Upper lobe of left lung (tissue), 6 donors: ENCODE results near the gene CHRNA5. TPM values are rescaled to one million over a fixed set of nuclear protein-coding genes. Genes with fewer than 3 reads are reported as not detected.
A peak's percentile ranks its signal among the peaks of the same experiment; 100 is the strongest.
"Not testable (repeated sequence)": the region's sequence is repeated elsewhere in the genome, so short reads cannot be mapped to it uniquely, and the experiment has no call there.

Source experiments
- ATAC-seq, 2 donors: fragments of 200-7000 bp; cut with Tn5 transposase; one replicate each; pipeline ENCODE4 v1.9.1; 2022; ENCODE audit warnings: mild to moderate bottlenecking in 2 of 2, moderate library complexity in 2 of 2; ENCODE audit not compliant: low FRiP score in 2 of 2
- DNase-seq, 2 donors: peaks; one replicate each; pipeline ENCODE4 v3.0.0-alpha.2; 2019 to 2020
- H3K27ac ChIP-seq, 4 donors: fragments of 200-600 bp; sonication (generic); one replicate each; pipeline ENCODE4 v1.5.1; 2016 to 2019
- H3K27me3 ChIP-seq, 4 donors: fragments of 200-600 bp; sonication (generic); one replicate each; pipeline ENCODE4 v1.5.1; 2017 to 2019
- H3K36me3 ChIP-seq, 4 donors: fragments of 200-600 bp; sonication (generic); one replicate each; pipeline ENCODE4 v1.5.1; 2016 to 2019
- H3K4me1 ChIP-seq, 4 donors: fragments of 200-600 bp; sonication (generic); one replicate each; pipeline ENCODE4 v1.5.1; 2018 to 2019
- H3K4me3 ChIP-seq, 4 donors: fragments of 200-600 bp; sonication (generic); one replicate each; pipeline ENCODE4 v1.5.1; 2017 to 2019; ENCODE audit warnings: mild to moderate bottlenecking in 2 of 4, moderate library complexity in 1 of 4
- H3K9me3 ChIP-seq, 4 donors: fragments of 200-600 bp; sonication (generic); one replicate each; pipeline ENCODE4 v1.5.1; 2018 to 2019
- CTCF ChIP-seq, 6 experiments: fragments of 450-650 bp in 4 of 6; fragments of 200-600 bp in 2 of 6; sonication (generic) in 2 of 6; IDR thresholded peaks; one replicate each; pipeline ENCODE4 v1.5.1; 2016 to 2019; ENCODE audit warnings: antibody characterized with exemption in 6 of 6
- EP300 ChIP-seq, 4 donors: sonication (generic); formaldehyde crosslinking; IDR thresholded peaks; one replicate each; pipeline ENCODE4 v1.5.1; 2017; ENCODE audit warnings: antibody characterized with exemption in 4 of 4, control low read depth in 2 of 4
- POLR2A ChIP-seq, 4 donors: fragments of 450-650 bp; IDR thresholded peaks; one replicate each; pipeline ENCODE4 v1.5.1; 2016 to 2017; ENCODE audit warnings: antibody characterized with exemption in 4 of 4, mild to moderate bottlenecking in 2 of 4
- POLR2AphosphoS5 ChIP-seq, 2 donors: sonication (generic); formaldehyde crosslinking; IDR thresholded peaks; one replicate each; pipeline ENCODE4 v1.5.1; 2017; ENCODE audit warnings: antibody characterized with exemption in 2 of 2
- WGBS, 2 donors: methylation state at CpG; one replicate each; pipeline ENCODE4 v1.1.5; 2017 to 2018; 5-methylcytosine and 5-hydroxymethylcytosine counted together
- total RNA-seq, 6 donors: library from RNA; depleted of rRNA in 4 of 6; stranded (reverse); fragments of >200 nt in 4 of 6; gene quantifications; one replicate each; pipeline versions ENCODE4 v1.1.0 to v1.2.1, GENCODE V29; 2016 to 2021
- donor health status: DM: no; HTN: no; CAD: no; lungs with moderate emphysema.
- donor health status: DM: no; HTN: yes; CAD: no; lungs with severe emphysema.

CHRNA5 gene
- total RNA-seq, 6 donors from 2014 or later, result 0.29 to 1.5 (median 0.38) TPM; not detected in 2

- ATAC-seq, result no peak
- TF ChIP-seq CTCF (IDR thresholded peaks at IDR 0.05) (no peak), POLR2A (IDR thresholded peaks at IDR 0.05) (no peak), EP300 (IDR thresholded peaks at IDR 0.05) (no peak), POLR2AphosphoS5 (IDR thresholded peaks at IDR 0.05) (no peak)
- no peak for DNase-seq
Observed at GRCh38 chr15:78536134-78536533, 29.2 kb upstream of the CHRNA5 start.

GRCh38 chr15:78537266-78537905 lies 27.9 kb upstream of the CHRNA5 start:
- ATAC-seq (no peak), DNase-seq (no peak)
- H3K36me3 ChIP-seq, result no peaks in the 10 kb centered on the region
- TF ChIP-seq EP300 (IDR thresholded peaks at IDR 0.05) (no peak), CTCF (IDR thresholded peaks at IDR 0.05) (no peak), POLR2A (IDR thresholded peaks at IDR 0.05) (no peak), POLR2AphosphoS5 (IDR thresholded peaks at IDR 0.05) (no peak)
- H3K4me1 ChIP-seq, result peaks cover 10 to 23% (median 13%) of the 10 kb centered on the region in 4 donors
- 89 to 91% methylated on average over 5 of the region's 5 CpGs for WGBS, 2 donors
- no peak overlapping the region for H3K27ac ChIP-seq
- no peaks in the 10 kb centered on the region for H3K9me3 ChIP-seq
- H3K27me3 ChIP-seq, result no peaks in the 10 kb centered on the region
- no peak overlapping the region for H3K4me3 ChIP-seq

More at GRCh38 chr15:78536134-78536533, 29.2 kb upstream of the CHRNA5 start:
- H3K27ac ChIP-seq, result no peak overlapping the region
- peaks cover 0 to 10% (median under 1%) of the 10 kb centered on the region in 4 donors for H3K4me1 ChIP-seq
- H3K36me3 ChIP-seq, result no peaks in the 10 kb centered on the region
- H3K9me3 ChIP-seq, result no peaks in the 10 kb centered on the region
- H3K4me3 ChIP-seq, result no peak overlapping the region
- no peaks in the 10 kb centered on the region for H3K27me3 ChIP-seq
- WGBS, 2 donors, result 88 to 95% methylated on average over 1 of the region's 1 CpG

- ATAC-seq (no peak), DNase-seq (no peak)
- Histone ChIP-seq H3K4me1 (peaks cover 18 to 32% (median 21%) of the 10 kb centered on the region in 4 donors), H3K36me3 (peaks cover 0 to 9% (median 5%) of the 10 kb centered on the region in 4 donors), H3K4me3 (no peak overlapping the region), H3K27ac (no peak overlapping the region), H3K9me3 (no peaks in the 10 kb centered on the region), H3K27me3 (no peaks in the 10 kb centered on the region)
- TF ChIP-seq POLR2A (IDR thresholded peaks at IDR 0.05) (no peak), CTCF (IDR thresholded peaks at IDR 0.05) (no peak), POLR2AphosphoS5 (IDR thresholded peaks at IDR 0.05) (no peak), EP300 (IDR thresholded peaks at IDR 0.05) (no peak)
- 80 to 86% methylated on average over 1 of the region's 1 CpG for WGBS, 2 donors
Observed at GRCh38 chr15:78538358-78538757, 27.0 kb upstream of the CHRNA5 start.

- DNase-seq, H3K27me3 ChIP-seq, H3K9me3 ChIP-seq, ATAC-seq: not testable (repeated sequence)
- H3K36me3 ChIP-seq, result peaks cover 1 to 20% (median 11%) of the 10 kb centered on the region in 4 donors
- peak overlapping the region; percentile 93 to 98 (median 96) for H3K27ac ChIP-seq
- H3K4me1 ChIP-seq, result peaks cover 18 to 38% (median 24%) of the 10 kb centered on the region in 4 donors
- 80% methylated on average over 18 of the region's 18 CpGs for WGBS, 2 donors
- H3K4me3 ChIP-seq, result peak overlapping the region; percentile 66 to 86 (median 76)
Observed at GRCh38 chr15:78539464-78540140, 25.7 kb upstream of the CHRNA5 start.

- TF ChIP-seq CTCF (IDR thresholded peaks at IDR 0.05) (peak in 3 of 6 experiments; percentile 10 to 32 (median 25)), POLR2A (IDR thresholded peaks at IDR 0.05) (peak in 3 of 4 donors; percentile 63 to 89 (median 71)), EP300 (IDR thresholded peaks at IDR 0.05) (peak in 1 of 4 donors; percentile 43), POLR2AphosphoS5 (IDR thresholded peaks at IDR 0.05) (peak; percentile 88 to 91)
- H3K27ac ChIP-seq, result peak within 1 kb of the TSS; percentile 93 to 98 (median 96)
- peak within 1 kb of the TSS; percentile 66 to 86 (median 76) for H3K4me3 ChIP-seq
- no peaks in the 10 kb centered on the region for H3K27me3 ChIP-seq
- WGBS, 2 donors, result 1% methylated on average over 15 to 26 of the region's 56 CpGs
- H3K4me1 ChIP-seq, result peaks cover 18 to 38% (median 24%) of the 10 kb centered on the region in 4 donors
- ATAC-seq (peak; percentile 90 to 97), DNase-seq (peak; percentile 92 to 98)
- H3K9me3 ChIP-seq, result no peaks in the 10 kb centered on the region
- peaks cover 8 to 27% (median 18%) of the 10 kb centered on the region in 4 donors for H3K36me3 ChIP-seq
Observed at GRCh38 chr15:78540141-78540870, 25.0 kb upstream of the CHRNA5 start, which contains the start of gene PSMA4. Gene PSMA4, plus strand, starts transcription at chr15:78540444. Its CDS starts 1,484 bp downstream, at chr15:78541928.
